Bronchus fibroblast of lung (primary cell): ENCODE data around the gene MAGEC2. TPM values are rescaled to one million over a fixed set of nuclear protein-coding genes. Genes with fewer than 3 reads are reported as not detected.

Experiments
- total RNA-seq: library from RNA; depleted of rRNA; stranded (reverse); fragments of >200 nt; gene quantifications from 2 replicates; pipeline ENCODE4 v1.2.3, GENCODE V29; 2015

MAGEC2 gene, protein sequence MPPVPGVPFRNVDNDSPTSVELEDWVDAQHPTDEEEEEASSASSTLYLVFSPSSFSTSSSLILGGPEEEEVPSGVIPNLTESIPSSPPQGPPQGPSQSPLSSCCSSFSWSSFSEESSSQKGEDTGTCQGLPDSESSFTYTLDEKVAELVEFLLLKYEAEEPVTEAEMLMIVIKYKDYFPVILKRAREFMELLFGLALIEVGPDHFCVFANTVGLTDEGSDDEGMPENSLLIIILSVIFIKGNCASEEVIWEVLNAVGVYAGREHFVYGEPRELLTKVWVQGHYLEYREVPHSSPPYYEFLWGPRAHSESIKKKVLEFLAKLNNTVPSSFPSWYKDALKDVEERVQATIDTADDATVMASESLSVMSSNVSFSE
- not detected in 2 replicates for total RNA-seq

DNA sequence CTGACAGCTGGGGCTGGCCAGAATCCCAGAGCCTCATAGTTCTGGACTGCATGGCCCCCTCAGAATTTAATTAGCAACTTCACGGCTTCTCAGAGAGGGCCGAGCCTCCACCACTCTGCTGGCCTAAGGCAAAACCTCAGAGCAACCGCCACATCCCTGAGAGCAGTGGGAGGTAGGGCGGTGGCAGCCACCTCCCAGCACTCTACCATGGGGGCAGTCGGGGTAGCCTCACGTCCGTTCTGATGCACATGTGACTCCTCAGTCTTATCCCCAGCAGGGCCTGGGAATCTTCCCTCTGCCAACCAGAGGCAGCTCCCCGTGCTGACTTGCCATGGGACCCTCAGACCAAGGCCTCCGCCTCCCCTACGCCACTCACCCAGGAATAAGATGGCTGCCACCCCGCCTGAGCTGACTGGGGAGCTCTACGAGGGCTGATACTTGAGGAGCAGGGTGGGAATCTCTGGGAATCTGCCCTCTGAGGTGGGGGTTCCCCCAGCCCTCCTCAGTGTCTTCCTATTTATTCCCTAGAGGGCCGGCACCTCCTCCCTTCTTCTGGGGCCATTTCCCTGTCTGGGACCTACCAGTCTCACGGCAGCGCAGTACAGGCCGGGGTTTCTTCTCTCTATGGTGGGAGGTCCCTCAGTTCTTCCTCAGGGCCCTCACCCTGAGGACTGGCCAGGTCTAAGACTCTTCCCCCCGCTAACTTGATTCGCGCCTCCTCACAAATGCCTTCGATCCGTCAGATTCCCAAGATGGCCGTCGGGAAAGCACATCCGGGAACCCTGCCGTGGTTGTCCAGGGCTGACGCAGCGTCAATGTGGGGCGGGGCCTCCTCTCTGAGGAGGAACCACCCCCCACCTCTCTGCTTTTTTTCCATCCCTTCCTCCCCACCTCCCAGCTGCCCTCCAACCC, at the start of gene MAGEC2:
TSS of gene MAGEC2 (minus strand) at position 769 of the 912 bp plus-strand sequence. CDS start 1,303 bp downstream, outside the sequence.

